Placental pericyte (primary cell): ENCODE results near the gene STXBP2. TPM values are rescaled to one million over a fixed set of nuclear protein-coding genes. Genes with fewer than 3 reads are reported as not detected.

Source experiments
- small RNA-seq: library from RNA; depleted of rRNA; stranded (forward); fragments of <200 nt; gene quantifications from one replicate; pipeline ENCODE3, GENCODE V24; 2012; ENCODE audit warnings: low replicate concordance
- total RNA-seq: library from RNA; depleted of rRNA; stranded (reverse); fragments of >200 nt; gene quantifications from 2 replicates; pipeline ENCODE4 v1.2.3, GENCODE V29; 2012

The STXBP2 gene
- 15.7 and 60.4 TPM in 2 replicates for total RNA-seq

DNA sequence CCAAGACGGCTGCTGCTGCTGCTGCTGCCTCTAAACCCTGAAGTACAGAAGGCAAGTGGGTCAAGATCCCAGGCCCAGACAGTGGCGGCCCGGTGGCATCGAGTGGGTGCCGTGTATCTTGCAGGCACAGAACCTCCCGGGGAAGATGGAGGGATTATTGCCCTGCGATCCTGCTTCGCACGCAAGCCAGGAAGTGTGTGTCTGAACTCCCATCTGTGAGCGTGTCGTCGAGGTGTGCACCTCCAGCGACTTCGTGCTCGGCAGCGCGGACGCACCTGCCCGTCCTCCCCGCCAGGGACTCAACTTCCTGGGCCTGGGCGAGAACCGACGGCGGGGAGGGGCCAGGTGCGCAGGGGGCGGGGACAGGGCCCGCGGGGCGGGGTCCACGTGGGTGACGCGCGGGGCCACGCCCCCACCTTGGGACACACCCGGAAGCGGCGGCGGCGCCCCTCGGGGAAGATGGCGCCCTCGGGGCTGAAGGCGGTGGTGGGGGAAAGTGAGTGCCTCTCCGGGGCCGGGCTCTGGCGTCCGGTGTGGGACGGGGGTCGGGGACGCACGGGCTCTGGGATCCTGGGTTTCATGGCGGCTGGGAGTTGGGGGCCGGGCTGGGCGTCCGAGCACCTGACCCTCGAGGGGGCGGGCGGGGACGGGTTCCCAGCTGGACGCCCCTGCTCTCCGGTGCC is at the start of gene STXBP2:
Gene STXBP2 (plus strand): TSS at position 420 of the 683 bp plus-strand sequence. CDS start 40 bp downstream, at position 460.

DNA sequence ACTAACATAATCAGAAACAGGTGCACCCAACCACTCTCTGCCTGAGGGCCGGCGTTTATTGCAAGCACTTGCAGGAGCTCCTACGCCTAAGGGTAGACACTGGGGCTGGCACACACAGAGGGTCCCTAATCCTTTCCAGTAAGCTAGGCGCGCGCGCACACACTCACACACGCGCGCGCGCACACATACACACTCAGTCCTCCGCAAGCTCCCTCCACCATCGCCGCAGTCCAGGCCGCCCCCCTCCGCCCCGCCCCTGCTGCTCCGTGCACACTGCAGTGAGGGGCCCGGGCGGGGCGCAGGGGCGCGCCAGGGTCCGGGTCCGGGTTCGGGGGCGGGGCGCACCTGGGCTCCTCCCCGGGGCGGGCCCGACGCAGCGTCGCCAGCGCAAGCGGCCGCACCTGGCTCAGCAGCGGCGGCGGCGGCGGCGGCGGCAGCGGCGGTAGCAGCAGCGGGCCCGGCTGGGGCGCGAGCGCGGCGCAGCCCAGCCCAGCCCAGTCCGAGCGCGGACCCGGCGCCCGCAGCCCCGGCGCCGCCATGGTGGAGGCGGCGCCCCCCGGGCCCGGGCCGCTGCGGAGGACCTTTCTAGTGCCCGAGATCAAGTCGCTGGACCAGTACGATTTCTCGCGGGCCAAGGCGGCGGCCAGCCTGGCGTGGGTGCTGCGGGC is 41.3 kb upstream of the STXBP2 start, which contains the start of gene CAMSAP3:
Gene CAMSAP3 (plus strand): TSS at position 398 of the 668 bp plus-strand sequence. CDS start 140 bp downstream, at position 538.

DNA sequence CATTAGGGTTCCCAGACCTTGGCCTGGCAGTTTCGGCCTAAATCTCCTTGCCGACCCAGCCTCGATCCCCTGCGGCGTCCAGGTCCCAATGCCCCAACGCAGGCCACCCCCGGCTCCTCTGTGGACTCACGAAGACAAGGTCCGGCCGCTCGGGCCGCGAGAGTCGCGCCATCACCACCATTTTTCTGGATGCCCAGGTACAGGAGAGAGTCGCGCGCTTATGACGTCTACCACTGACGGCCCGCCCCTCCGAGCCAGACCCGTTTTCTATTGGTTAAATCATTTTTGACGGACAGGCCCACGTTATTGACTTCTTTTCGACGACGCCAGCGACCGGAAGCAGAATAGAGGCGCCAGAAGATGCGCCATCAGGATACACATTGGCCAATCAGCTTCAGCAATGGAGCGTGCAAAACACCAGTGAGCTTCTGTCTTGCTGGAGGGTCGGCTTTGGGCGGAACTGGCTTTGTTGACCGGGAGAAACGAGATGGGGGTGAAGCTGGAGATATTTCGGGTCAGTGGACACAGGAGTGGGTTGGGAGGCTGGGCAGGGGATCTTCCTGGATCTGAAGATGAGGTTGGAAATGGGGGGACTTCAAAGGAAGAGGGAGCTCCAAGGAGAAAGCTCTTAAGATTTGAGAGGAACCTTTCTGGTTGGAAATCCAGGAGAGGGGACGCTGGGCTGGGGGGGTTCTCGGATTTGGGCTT is 7.4 kb upstream of the STXBP2 start, which contains the start of the genes PET100 and XAB2:
Gene PET100 (plus strand): TSS at position 447 of the 708 bp plus-strand sequence. CDS start 41 bp downstream, at position 488.
Gene XAB2 (minus strand): TSS at position 199 of the 708 bp plus-strand sequence. CDS start 18 bp downstream, at position 181.

DNA sequence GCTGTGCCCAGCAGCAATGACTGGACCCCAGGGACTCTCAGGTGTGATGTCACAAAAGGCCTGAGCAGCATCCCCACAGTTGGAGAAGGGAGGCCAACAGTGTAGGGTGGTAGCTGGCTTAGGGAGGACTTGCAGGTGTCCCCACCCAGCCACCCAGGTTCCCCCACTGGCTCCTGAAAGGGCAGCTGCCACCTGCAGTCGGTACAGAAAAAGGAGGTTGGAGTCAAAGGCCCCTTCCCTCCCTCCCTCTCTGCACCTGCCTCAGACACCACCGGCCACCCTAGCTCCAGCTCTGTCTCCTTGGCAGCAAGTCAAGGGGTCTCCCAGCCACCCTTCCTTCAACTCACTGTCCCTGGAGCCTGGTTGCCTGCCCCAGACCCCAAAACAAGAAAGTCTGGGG is 3.2 kb upstream of the STXBP2 start, which contains the start of gene PCP2:
Gene PCP2 (minus strand): TSS at position 22 of the 400 bp plus-strand sequence. CDS start 262 bp downstream, outside the sequence.

GRCh38 chr19:7668842-7669241 is 31.9 kb downstream of the STXBP2 start, which contains the start of gene RETN:
RETN (plus strand) TSS chr19:7669049; CDS start chr19:7669327, 278 bp downstream.

GRCh38 chr19:7676854-7677253 is 39.9 kb downstream of the STXBP2 start, which contains the start of gene MCEMP1:
MCEMP1 (plus strand) TSS chr19:7677090; CDS start chr19:7677121, 31 bp downstream.

DNA sequence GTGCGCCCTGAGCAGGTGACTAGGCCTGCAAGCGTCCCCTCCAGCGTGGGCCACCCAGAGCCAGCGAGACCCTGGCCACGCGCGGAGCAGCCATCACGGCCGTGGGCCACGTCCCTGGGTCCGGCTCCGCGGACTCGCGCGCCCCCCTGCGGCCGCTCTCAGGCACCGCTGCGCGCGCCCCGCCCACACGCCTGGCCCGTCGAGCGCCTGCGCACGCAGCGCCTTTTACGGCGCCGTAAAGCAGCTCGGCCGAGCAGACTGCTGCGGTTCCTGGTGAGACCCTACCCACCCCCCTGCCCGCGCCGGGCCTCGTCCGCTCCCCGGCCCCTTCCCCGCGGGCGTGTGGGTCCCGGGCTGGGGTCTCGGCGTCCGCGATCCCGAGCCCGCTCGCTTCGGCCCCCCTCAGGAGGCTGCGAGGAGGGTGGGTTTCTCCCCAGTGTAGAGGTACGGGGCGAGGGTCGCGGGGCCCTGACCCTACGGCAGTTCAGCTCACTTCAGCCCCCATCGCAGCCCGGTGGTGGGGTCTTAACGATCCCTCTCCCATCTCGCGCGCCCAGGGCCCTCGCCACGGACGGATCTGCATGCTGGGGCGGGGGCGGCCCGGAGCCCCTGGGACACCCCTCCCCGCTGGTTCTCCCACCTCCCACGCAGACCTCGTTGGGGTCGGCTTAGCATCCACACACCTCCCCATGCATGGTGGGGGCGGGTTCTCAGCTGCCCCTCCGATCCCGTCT is 43.9 kb downstream of the STXBP2 start, which contains the start of gene TRAPPC5:
Gene TRAPPC5 (plus strand): TSS at position 228 of the 734 bp plus-strand sequence. CDS start 1,421 bp downstream, outside the sequence.

Small RNAs within 50 kb of the gene (small RNA-seq; reads per million reads assigned to genes)
- gene MIR6792 = not detected

Other genes with a start within 250 kb of the STXBP2 start
- gene PEX11G, start 148.1 kb upstream of the STXBP2 start, total RNA-seq = 0.57 and 4.2 TPM in 2 replicates
- gene ZNF358, start 121.0 kb upstream of the STXBP2 start, total RNA-seq = 19.0 and 36.5 TPM in 2 replicates
- gene MCOLN1, start 114.5 kb upstream of the STXBP2 start, total RNA-seq = 9.4 and 17.1 TPM in 2 replicates
- gene PNPLA6, start 101.4 kb upstream of the STXBP2 start, total RNA-seq = 80.8 and 115 TPM in 2 replicates
- gene CAMSAP3, start 41.2 kb upstream of the STXBP2 start, total RNA-seq = not detected in 2 replicates
- 44.6 and 47.8 TPM in 2 replicates for gene XAB2, start 7.6 kb upstream of the STXBP2 start, total RNA-seq
- gene PET100, start 7.3 kb upstream of the STXBP2 start, total RNA-seq = 3.5 and 4.7 TPM in 2 replicates
- not detected in 2 replicates for gene PCP2, start 3.4 kb upstream of the STXBP2 start, total RNA-seq
- gene RETN, start 31.9 kb downstream of the STXBP2 start, total RNA-seq = not detected in 2 replicates
- not detected in 2 replicates for gene MCEMP1, start 40.0 kb downstream of the STXBP2 start, total RNA-seq
- 37.9 and 42.7 TPM in 2 replicates for gene TRAPPC5, start 43.7 kb downstream of the STXBP2 start, total RNA-seq
- not detected in 2 replicates for gene FCER2, start 65.0 kb downstream of the STXBP2 start, total RNA-seq
- not detected in 2 replicates for gene CLEC4G, start 95.0 kb downstream of the STXBP2 start, total RNA-seq
- gene CD209, start 110.4 kb downstream of the STXBP2 start, total RNA-seq = 0.14 TPM in 1 of 2 replicates, not detected in the other
- not detected in 2 replicates for gene CLEC4M, start 126.1 kb downstream of the STXBP2 start, total RNA-seq
- gene EVI5L, start 193.1 kb downstream of the STXBP2 start, total RNA-seq = 27.8 and 39.2 TPM in 2 replicates
- not detected in 2 replicates for gene PRR36, start 237.3 kb downstream of the STXBP2 start, total RNA-seq